Mucosa of descending colon (tissue), 3 donors: ENCODE results near the gene JAM2. TPM values are rescaled to one million over a fixed set of nuclear protein-coding genes. Genes with fewer than 3 reads are reported as not detected.
"Not testable (repeated sequence)": the region's sequence is repeated elsewhere in the genome, so short reads cannot be mapped to it uniquely, and the experiment has no call there.

Experiments used
- ATAC-seq: fragments of 200-7000 bp; cut with Tn5 transposase; one replicate; pipeline ENCODE4 v1.9.1; 2020; ENCODE audit warnings: mild to moderate bottlenecking, moderate library complexity
- DNase-seq, 3 donors: peaks; one replicate each; pipeline ENCODE4 v3.0.0-alpha.2; 2020
- H3K36me3 ChIP-seq: fragments of 200-600 bp; one replicate; pipeline ENCODE4 v1.8.0; 2021; ENCODE audit warnings: low read depth, mild to moderate bottlenecking
- H3K4me1 ChIP-seq: fragments of 200-600 bp; one replicate; pipeline ENCODE4 v1.8.0; 2021; ENCODE audit warnings: low read depth, mild to moderate bottlenecking
- H3K4me3 ChIP-seq: fragments of 200-600 bp; one replicate; pipeline ENCODE4 v1.8.0; 2021; ENCODE audit warnings: mild to moderate bottlenecking
- H3K9me3 ChIP-seq: fragments of 200-600 bp; one replicate; pipeline ENCODE4 v1.8.0; 2021; ENCODE audit warnings: mild to moderate bottlenecking
- intact Hi-C, 2 donors: fragments of 100-400 bp; cut with DNase I in 1 of 2; cut with micrococcal nuclease in 1 of 2; formaldehyde crosslinking; loops; one replicate each; pipeline versions ENCODE4 v1.11.0 to v1.11.1; 2022; cut with DNase I, micrococcal nuclease
- total RNA-seq, 3 donors: library from RNA; stranded (reverse); fragmentation: NEBNext Ultra II Directional in 2 of 3; extraction: Animal tissue kit (Norgen Biotek cat#: 25700) in 2 of 3; gene quantifications; one replicate each; pipeline versions ENCODE4 v1.2.1 to v1.2.4, GENCODE V29; 2021 to 2023
- TF ChIP-seq, protein P1 (sequence below): fragments of 200-600 bp; IDR thresholded peaks from one replicate; pipeline ENCODE4 v1.8.0; 2022; ENCODE audit warnings: antibody characterized with exemption, mild to moderate bottlenecking
- donor health status: DM: no; HTN: no; CAD: no; lungs with moderate emphysema.
- donor health status: DM: no; HTN: no; CAD: no.
- donor health status: DM: no; HTN: yes; CAD: no.

The JAM2 gene
- total RNA-seq, 3 donors from 2014 or later = 6.5 to 23.0 (median 8.3) TPM

DNA sequence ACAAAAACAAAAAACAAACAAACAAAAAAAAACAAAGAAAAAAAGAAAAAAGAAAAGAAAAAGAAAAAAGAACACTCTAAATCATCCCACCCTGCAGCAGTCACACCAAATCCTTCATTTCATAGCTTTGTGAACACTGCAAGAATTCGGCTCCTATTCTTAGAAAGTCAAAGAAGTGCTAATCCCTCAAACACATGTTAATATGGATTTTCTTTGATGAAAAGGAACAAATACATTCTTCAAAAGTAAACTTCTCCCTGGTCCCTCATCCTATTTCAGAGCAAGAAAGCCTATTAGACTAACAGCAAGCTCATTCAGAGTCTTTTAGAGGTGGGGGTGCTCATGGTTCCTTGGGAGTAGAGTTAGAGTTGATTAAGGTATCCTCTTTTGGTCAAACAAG is 24.6 kb upstream of the JAM2 start:
- ATAC-seq = no peak
- no peak for DNase-seq
- TF ChIP-seq, protein P1, sequence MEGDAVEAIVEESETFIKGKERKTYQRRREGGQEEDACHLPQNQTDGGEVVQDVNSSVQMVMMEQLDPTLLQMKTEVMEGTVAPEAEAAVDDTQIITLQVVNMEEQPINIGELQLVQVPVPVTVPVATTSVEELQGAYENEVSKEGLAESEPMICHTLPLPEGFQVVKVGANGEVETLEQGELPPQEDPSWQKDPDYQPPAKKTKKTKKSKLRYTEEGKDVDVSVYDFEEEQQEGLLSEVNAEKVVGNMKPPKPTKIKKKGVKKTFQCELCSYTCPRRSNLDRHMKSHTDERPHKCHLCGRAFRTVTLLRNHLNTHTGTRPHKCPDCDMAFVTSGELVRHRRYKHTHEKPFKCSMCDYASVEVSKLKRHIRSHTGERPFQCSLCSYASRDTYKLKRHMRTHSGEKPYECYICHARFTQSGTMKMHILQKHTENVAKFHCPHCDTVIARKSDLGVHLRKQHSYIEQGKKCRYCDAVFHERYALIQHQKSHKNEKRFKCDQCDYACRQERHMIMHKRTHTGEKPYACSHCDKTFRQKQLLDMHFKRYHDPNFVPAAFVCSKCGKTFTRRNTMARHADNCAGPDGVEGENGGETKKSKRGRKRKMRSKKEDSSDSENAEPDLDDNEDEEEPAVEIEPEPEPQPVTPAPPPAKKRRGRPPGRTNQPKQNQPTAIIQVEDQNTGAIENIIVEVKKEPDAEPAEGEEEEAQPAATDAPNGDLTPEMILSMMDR = no peak
- Histone ChIP-seq H3K4me1 (peaks cover 3% of the 10 kb centered on the region), H3K9me3 (no peaks in the 10 kb centered on the region), H3K4me3 (no peak overlapping the region), H3K36me3 (no peaks in the 10 kb centered on the region)
- intact Hi-C loops = loop anchor here in 1 of 2 donors (10.0 kb wide), 1 partner anchor 1100 kb away; no protein-coding TSS in a partner anchor

DNA sequence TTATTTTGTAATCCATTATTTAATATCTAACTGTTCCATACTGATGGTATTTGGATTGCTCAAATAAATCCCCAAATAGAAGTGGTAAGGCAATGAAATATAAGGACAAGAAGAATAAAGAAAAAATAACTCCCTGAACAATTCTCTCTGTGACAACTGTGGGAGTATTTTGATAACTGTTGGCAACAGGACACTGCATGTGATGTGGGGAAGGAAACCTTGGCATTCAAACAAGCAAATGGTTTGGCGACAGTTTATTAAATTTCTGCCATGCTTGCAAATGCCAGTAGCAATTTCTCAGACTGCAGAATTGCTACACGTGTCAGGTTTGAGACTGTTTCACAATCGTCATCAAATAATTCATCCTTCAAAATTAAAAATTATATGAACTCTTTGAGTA is 23.2 kb upstream of the JAM2 start:
- peaks cover 3% of the 10 kb centered on the region for H3K4me1 ChIP-seq
- ATAC-seq (no peak), DNase-seq (no peak)
- TF ChIP-seq, protein P1 = no peak
- H3K9me3 ChIP-seq = no peaks in the 10 kb centered on the region
- no peak overlapping the region for H3K4me3 ChIP-seq
- intact Hi-C loops = loop anchor here in 1 of 2 donors (10.0 kb wide), 1 partner anchor 1099 kb away; no protein-coding TSS in a partner anchor
- no peaks in the 10 kb centered on the region for H3K36me3 ChIP-seq

DNA sequence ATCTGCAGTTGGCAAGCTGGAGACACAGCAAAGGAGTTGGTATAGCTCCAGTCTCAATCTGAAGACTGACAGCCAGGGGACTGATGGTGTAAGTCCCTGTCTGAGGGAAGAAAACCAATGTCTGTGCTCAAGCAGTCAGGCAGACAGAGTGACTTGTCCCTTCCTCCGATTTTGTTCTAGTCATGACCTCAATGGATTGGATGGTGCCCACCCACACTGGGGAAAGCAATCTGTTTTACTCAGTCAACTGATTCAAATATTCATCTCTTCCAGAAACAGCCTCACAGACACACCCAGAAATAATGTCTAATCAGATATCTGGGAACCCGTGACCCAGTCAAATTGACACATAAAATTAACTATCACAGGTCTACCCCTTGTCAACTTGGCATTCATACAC is 19.9 kb upstream of the JAM2 start:
- H3K4me3 ChIP-seq = no peak overlapping the region
- no peaks in the 10 kb centered on the region for H3K36me3 ChIP-seq
- intact Hi-C loops = loop anchor here in 1 of 2 donors (10.0 kb wide), 1 partner anchor 1096 kb away; no protein-coding TSS in a partner anchor
- DNase-seq (no peak), ATAC-seq (no peak)
- TF ChIP-seq, protein P1 = no peak
- no peaks in the 10 kb centered on the region for H3K9me3 ChIP-seq
- peaks cover 3% of the 10 kb centered on the region for H3K4me1 ChIP-seq

DNA sequence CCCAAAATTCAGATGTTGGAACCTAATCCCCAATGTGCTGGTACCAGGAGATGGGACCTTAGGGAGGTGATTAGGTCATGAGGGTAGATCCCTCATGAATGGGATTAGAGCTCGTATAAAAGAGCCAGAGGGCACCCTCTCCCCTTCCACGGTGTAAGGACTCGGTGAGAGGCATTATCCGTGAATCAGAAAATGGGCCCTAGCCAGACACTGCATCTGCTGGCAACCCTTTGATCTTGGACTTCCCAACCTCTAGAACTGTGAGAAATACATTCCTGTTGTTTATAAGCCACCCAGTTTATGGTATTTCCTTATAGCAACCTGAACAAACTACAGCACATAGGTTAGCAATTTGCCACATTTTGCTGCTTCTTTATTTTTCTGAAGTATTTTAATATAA is 14.5 kb upstream of the JAM2 start:
- DNase-seq (no peak), ATAC-seq (no peak)
- H3K4me1 ChIP-seq = no peaks in the 10 kb centered on the region
- TF ChIP-seq, protein P1 = no peak
- intact Hi-C loops = no loop called here
- H3K4me3 ChIP-seq = no peak overlapping the region
- H3K36me3 ChIP-seq = no peaks in the 10 kb centered on the region
- H3K9me3 ChIP-seq = no peaks in the 10 kb centered on the region

DNA sequence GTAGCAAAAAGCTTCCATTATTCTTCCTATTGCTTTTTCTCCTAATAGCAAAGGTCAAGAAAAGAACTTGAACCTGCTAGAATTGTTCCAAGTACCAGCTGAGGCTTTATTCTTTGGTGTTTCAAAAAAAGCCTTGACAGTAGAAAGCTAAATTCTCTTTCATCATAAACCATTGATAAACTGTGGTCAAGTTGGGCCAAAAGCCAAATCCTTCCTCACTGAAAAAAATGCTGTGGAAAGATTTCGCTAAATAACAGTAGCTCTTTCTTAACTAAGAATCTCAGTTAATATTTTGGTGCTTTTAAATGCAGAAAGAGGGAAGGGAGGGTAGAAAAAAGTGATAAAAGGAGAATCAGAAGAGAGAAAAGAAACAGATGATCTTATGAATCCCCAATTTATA is 14.0 kb upstream of the JAM2 start:
- Histone ChIP-seq H3K4me1 (no peaks in the 10 kb centered on the region), H3K9me3 (no peaks in the 10 kb centered on the region), H3K4me3 (no peak overlapping the region), H3K36me3 (no peaks in the 10 kb centered on the region)
- DNase-seq (no peak), ATAC-seq (no peak)
- TF ChIP-seq, protein P1 = no peak
- intact Hi-C loops = no loop called here

- DNase-seq, intact Hi-C loops: not testable (repeated sequence)
These were observed 13.1 kb upstream of the JAM2 start for GRCh38 chr21:25625776-25626555.

More at GRCh38 chr21:25625776-25626555, 13.1 kb upstream of the JAM2 start:
- not testable (repeated sequence) for ATAC-seq, H3K4me1 ChIP-seq, H3K4me3 ChIP-seq, H3K36me3 ChIP-seq, H3K9me3 ChIP-seq
